Transverse colon (tissue), 4 donors: ENCODE data around the gene MT1H.

ENCODE experiments used
- CTCF ChIP-seq, 5 experiments: fragments of 200-600 bp in 3 of 5; fragments of 450-650 bp in 2 of 5; sonication (generic) in 3 of 5; IDR thresholded peaks; 1 replicate in 2 of 5; 2 replicates in 3 of 5; pipeline ENCODE4 v1.5.1; 2016 to 2017; ENCODE audit warnings: antibody characterized with exemption in 5 of 5, inconsistent platforms in 3 of 5, mild to moderate bottlenecking in 2 of 5, moderate library complexity in 1 of 5
- POLR2AphosphoS5 ChIP-seq, 3 donors: sonication (generic); formaldehyde crosslinking; IDR thresholded peaks; one replicate each; pipeline ENCODE4 v1.6.1; 2016; ENCODE audit warnings: antibody characterized with exemption in 3 of 3

GRCh38 chr16:56643080-56643778 is 26.4 kb upstream of the MT1H start:
- TF ChIP-seq POLR2AphosphoS5 (IDR thresholded peaks at IDR 0.05) (peak in 2 of 3 donors; percentile 44 to 49), CTCF (IDR thresholded peaks at IDR 0.05) (peak; percentile 38 to 62 (median 43))
